Measurements from ENCODE around the gene DNAH3. TPM values are rescaled to one million over a fixed set of nuclear protein-coding genes. Genes with fewer than 3 reads are reported as not detected.

DNAH3 gene
- total RNA-seq, 1 experiment from 2014 or later, result 0.70 TPM

DNA sequence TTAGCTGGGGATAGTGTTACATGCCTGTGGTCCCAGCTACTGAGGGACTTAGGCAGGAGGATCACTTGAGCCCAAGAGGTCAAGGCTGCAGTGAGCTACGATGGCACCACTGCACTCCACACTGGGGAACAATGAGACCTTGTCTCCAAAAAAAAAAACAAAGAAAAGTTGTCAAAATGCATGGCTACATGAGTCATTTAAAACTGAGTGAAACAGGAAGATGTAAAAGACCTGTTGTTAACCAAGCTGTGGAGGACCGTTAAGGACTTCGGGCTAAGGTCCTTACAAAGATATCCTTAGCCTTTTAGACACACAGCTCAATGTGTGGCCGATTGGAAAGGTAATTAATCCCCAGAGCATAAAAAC lies 35.7 kb upstream of the DNAH3 start:
- no peaks in the 10 kb centered on the region for H3K27me3 ChIP-seq (ENCODE audit: insufficient read depth, low read depth)
- TF ChIP-seq CTCF (conservative IDR thresholded peaks at IDR 0.05), result no peak
- no peak for TF ChIP-seq EZH2 (IDR thresholded peaks at IDR 0.05; ENCODE audit: low read depth)
- POLR2A ChIA-PET (ENCODE audit: unreplicated experiment), result interaction anchor here (0.7 kb wide), 1 partner anchor 14 kb away, joined by 6 read pairs; no protein-coding TSS in a partner anchor
- no peaks in the 10 kb centered on the region for H3K9me3 ChIP-seq (ENCODE audit: insufficient read depth, low read depth)
- DNase-seq, result no peak
- H3K9me2 ChIP-seq (ENCODE audit: insufficient read depth), result no peaks in the 10 kb centered on the region
- 0 out of 2 replicates have a peak, but pooled peaks cover 7% of the 10 kb centered on the region for H3K36me3 ChIP-seq (ENCODE audit: low read depth)
- H3K79me2 ChIP-seq (ENCODE audit: low read depth), result no peaks in the 10 kb centered on the region
- peaks cover 4% of the 10 kb centered on the region; the same call in 1 of the 2 replicates for H3F3A ChIP-seq (ENCODE audit: insufficient read depth, low read depth)
- H3K4me3 ChIP-seq, result no peak overlapping the region
- no peaks in the 10 kb centered on the region for H4K20me1 ChIP-seq (ENCODE audit: insufficient read depth)
- CTCF ChIA-PET, result interaction anchor here (0.6 to 0.7 kb wide), 2 partner anchors 28 to 116 kb away, joined by 3 to 4 read pairs; partner anchors contain the start of gene LDAF1
- no peak overlapping the region for H2AFZ ChIP-seq
- no peak overlapping the region for H3K27ac ChIP-seq
- BruUV-seq (replicated peaks), result no TSS peak
- H3K4me1 ChIP-seq (replicated peaks; ENCODE audit: insufficient read depth), result peaks cover 11% of the 10 kb centered on the region; the same call in 1 of the 2 replicates
- no peak overlapping the region for H3K4me2 ChIP-seq
- intact Hi-C loops (cut with micrococcal nuclease; ENCODE audit: unreplicated experiment), result loop anchor here (10.0 kb wide), 2 partner anchors 378 to 1008 kb away; no protein-coding TSS in a partner anchor

DNA sequence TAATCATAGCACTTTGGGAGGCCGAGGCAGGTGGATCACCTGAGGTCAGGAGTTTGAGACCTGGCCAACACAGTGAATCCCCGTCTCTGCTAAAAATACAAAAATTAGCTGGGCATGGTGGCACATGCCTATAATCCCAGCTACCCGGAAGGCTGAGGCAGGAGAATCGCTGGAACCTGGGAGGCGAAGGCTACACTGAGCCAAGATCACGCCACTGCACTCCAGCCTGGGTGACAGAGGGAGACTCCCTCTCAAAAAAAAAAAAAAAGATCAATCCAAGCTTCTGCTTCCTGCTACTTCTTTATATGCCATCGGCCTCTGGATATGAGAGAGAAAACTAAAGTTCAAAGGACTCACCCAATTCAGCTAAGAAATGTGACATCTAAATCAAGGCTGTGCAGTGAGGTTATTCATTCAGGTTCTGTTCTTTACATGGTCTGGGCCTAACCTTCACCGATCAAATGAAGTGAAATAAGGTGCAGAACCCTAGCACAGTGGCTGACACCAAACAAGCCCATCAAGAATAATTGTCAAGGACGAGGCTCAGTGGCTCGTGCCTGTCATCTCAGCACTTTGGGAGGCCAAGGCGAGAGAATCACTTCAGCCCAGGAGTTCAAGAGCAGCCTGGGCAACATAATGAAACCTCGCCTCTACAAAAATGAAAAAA lies 35.1 kb upstream of the DNAH3 start:
- intact Hi-C loops (cut with micrococcal nuclease; ENCODE audit: unreplicated experiment), result loop anchor here (10.0 kb wide), 2 partner anchors 379 to 1009 kb away; no protein-coding TSS in a partner anchor
- Histone ChIP-seq H3F3A (ENCODE audit: insufficient read depth, low read depth) (peaks cover 4% of the 10 kb centered on the region; the same call in 1 of the 2 replicates), H2AFZ (no peak overlapping the region), H3K36me3 (ENCODE audit: low read depth) (0 out of 2 replicates have a peak, but pooled peaks cover 10% of the 10 kb centered on the region), H3K4me2 (no peak overlapping the region), H3K79me2 (ENCODE audit: low read depth) (no peaks in the 10 kb centered on the region), H3K4me1 (replicated peaks; ENCODE audit: insufficient read depth) (peaks cover 11% of the 10 kb centered on the region; the same call in 1 of the 2 replicates), H3K4me3 (no peak overlapping the region), H3K27me3 (ENCODE audit: insufficient read depth, low read depth) (no peaks in the 10 kb centered on the region), H3K9me2 (ENCODE audit: insufficient read depth) (no peaks in the 10 kb centered on the region), H3K9me3 (ENCODE audit: insufficient read depth, low read depth) (no peaks in the 10 kb centered on the region), H3K27ac (no peak overlapping the region), H4K20me1 (ENCODE audit: insufficient read depth) (no peaks in the 10 kb centered on the region)
- no peak for TF ChIP-seq CTCF (conservative IDR thresholded peaks at IDR 0.05)
- TF ChIP-seq EZH2 (IDR thresholded peaks at IDR 0.05; ENCODE audit: low read depth), result no peak
- ChIA-PET CTCF (interaction anchor here (0.7 kb wide), 1 partner anchor 116 kb away, joined by 4 read pairs; no protein-coding TSS in a partner anchor), POLR2A (ENCODE audit: unreplicated experiment) (interaction anchor here (0.8 kb wide), 1 partner anchor 17 kb away, joined by 11 read pairs; no protein-coding TSS in a partner anchor)
- DNase-seq, result no peak
- BruUV-seq (replicated peaks), result no TSS peak

DNA sequence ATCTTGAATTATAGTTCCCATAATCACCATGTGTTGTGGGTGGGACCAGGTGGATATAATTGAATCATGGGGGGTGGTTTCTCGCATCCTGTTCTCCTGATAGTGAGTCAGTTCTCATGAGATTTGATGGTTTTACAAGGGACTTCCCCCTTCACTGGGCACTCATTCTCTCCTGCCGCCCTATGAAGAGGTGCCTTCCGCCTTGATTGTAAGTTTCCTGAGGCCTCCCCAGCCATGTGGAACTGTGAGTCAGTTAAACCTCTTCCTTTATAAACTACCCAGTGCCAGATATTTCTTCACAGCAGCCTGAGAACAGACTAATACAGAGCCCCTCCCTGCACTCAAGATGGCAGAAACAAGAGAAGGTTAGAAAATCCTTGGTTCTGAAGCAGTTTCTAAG lies 34.2 kb upstream of the DNAH3 start:
- H3K9me2 ChIP-seq (ENCODE audit: insufficient read depth), result no peaks in the 10 kb centered on the region
- no peak overlapping the region for H3K4me2 ChIP-seq
- no peaks in the 10 kb centered on the region for H3K79me2 ChIP-seq (ENCODE audit: low read depth)
- CTCF ChIA-PET, result interaction anchor here (0.6 kb wide), 1 partner anchor 137 kb away, joined by 5 read pairs; no protein-coding TSS in a partner anchor
- H4K20me1 ChIP-seq (ENCODE audit: insufficient read depth), result no peaks in the 10 kb centered on the region
- H3K9me3 ChIP-seq (ENCODE audit: insufficient read depth, low read depth), result no peaks in the 10 kb centered on the region
- H3K4me1 ChIP-seq (replicated peaks; ENCODE audit: insufficient read depth), result peaks cover 11% of the 10 kb centered on the region; the same call in 1 of the 2 replicates
- no peak for DNase-seq
- H3K27me3 ChIP-seq (ENCODE audit: insufficient read depth, low read depth), result no peaks in the 10 kb centered on the region
- POLR2A ChIA-PET (ENCODE audit: unreplicated experiment), result no interaction called here
- BruUV-seq (replicated peaks), result no TSS peak
- H3F3A ChIP-seq (ENCODE audit: insufficient read depth, low read depth), result peaks cover 4% of the 10 kb centered on the region; the same call in 1 of the 2 replicates
- H3K4me3 ChIP-seq, result no peak overlapping the region
- 0 out of 2 replicates have a peak, but pooled peaks cover 15% of the 10 kb centered on the region for H3K36me3 ChIP-seq (ENCODE audit: low read depth)
- H2AFZ ChIP-seq, result no peak overlapping the region
- TF ChIP-seq CTCF (conservative IDR thresholded peaks at IDR 0.05) (no peak), EZH2 (IDR thresholded peaks at IDR 0.05; ENCODE audit: low read depth) (no peak)
- no peak overlapping the region for H3K27ac ChIP-seq
- intact Hi-C loops (cut with micrococcal nuclease; ENCODE audit: unreplicated experiment), result loop anchor here (10.0 kb wide), 2 partner anchors 380 to 1010 kb away; no protein-coding TSS in a partner anchor

Measured in PC-9 (cell line).